Right renal cortex interstitium (tissue), 3 donors: ENCODE data around the gene N4BP2L2. TPM values are rescaled to one million over a fixed set of nuclear protein-coding genes. Genes with fewer than 3 reads are reported as not detected.

ENCODE experiments used
- DNase-seq, 3 donors: peaks; one replicate each; pipeline ENCODE4 v3.0.0-alpha.2; 2013; ENCODE audit warnings: low read depth in 3 of 3, low spot score in 2 of 3
- polyA plus RNA-seq, 3 donors: library from polyadenylated mRNA; unstranded; fragments of 120-200 nt; gene quantifications; one replicate each; pipeline ENCODE4 v1.2.1, GENCODE V29; 2013; ENCODE audit not compliant: insufficient read length in 3 of 3

N4BP2L2 gene
- polyA plus RNA-seq, 3 donors, result 149 to 164 (median 164) TPM

- no peak for DNase-seq
Observed at GRCh38 chr13:32384702-32385101, 153.9 kb downstream of the N4BP2L2 start.

GRCh38 chr13:32383836-32384618 lies 154.6 kb downstream of the N4BP2L2 start:
- DNase-seq, result no peak

Other genes starting within 250 kb of the N4BP2L2 start
- gene ZAR1L, start 223.4 kb downstream of the N4BP2L2 start, polyA plus RNA-seq, result not detected
- 1 to 10 TPM; 7.3 to 9.6 (median 8.6) TPM for gene BRCA2, start 223.3 kb downstream of the N4BP2L2 start, polyA plus RNA-seq
- 10 to 100 TPM; 19.3 to 22.5 (median 19.7) TPM for gene N4BP2L1, start 110.7 kb downstream of the N4BP2L2 start, polyA plus RNA-seq
- gene PDS5B, start 47.7 kb upstream of the N4BP2L2 start, polyA plus RNA-seq, result 10 to 100 TPM; 74.3 to 79.2 (median 78.0) TPM